Subcutaneous abdominal adipose tissue (tissue), 5 donors: Measurements from ENCODE around the gene MAGEA9B.
A peak's percentile ranks its signal among the peaks of the same experiment; 100 is the strongest.
"Not testable (repeated sequence)": the region's sequence is repeated elsewhere in the genome, so short reads cannot be mapped to it uniquely, and the experiment has no call there.

Experiments used
- H3K27ac ChIP-seq: one replicate; pipeline ENCODE4 v1.7.0; 2013; ENCODE audit warnings: low read depth, mild to moderate bottlenecking, inconsistent platforms, low read length, moderate library complexity
- H3K27me3 ChIP-seq, 5 donors: one replicate each; pipeline ENCODE4 v1.7.0; 2013; ENCODE audit warnings: low read length in 5 of 5, inconsistent platforms in 1 of 5; ENCODE audit not compliant: control insufficient read depth in 5 of 5, insufficient read depth in 4 of 5
- H3K36me3 ChIP-seq, 5 donors: one replicate each; pipeline ENCODE4 v1.7.0; 2013; ENCODE audit warnings: low read length in 5 of 5; ENCODE audit not compliant: control insufficient read depth in 5 of 5, insufficient read depth in 5 of 5
- H3K4me1 ChIP-seq, 5 donors: one replicate each; pipeline ENCODE4 v1.7.0; 2013; ENCODE audit warnings: low read length in 5 of 5, mild to moderate bottlenecking in 3 of 5, moderate library complexity in 1 of 5; ENCODE audit not compliant: control insufficient read depth in 5 of 5, insufficient read depth in 5 of 5
- H3K4me3 ChIP-seq, 5 donors: one replicate each; pipeline ENCODE4 v1.7.0; 2013; ENCODE audit warnings: low read length in 5 of 5, low read depth in 1 of 5
- H3K9ac ChIP-seq, 5 donors: one replicate each; pipeline ENCODE4 v1.7.0; 2013; ENCODE audit warnings: low read length in 5 of 5, mild to moderate bottlenecking in 4 of 5, moderate library complexity in 3 of 5
- H3K9me3 ChIP-seq, 5 donors: one replicate each; pipeline ENCODE4 v1.7.0; 2013; ENCODE audit warnings: low read length in 5 of 5; ENCODE audit not compliant: control insufficient read depth in 5 of 5
- donor health status: healthy.
- donor health status: healthy.
- donor health status: healthy.
- donor health status: healthy.
- donor health status: healthy.

Gene MAGEA9B

GRCh38 chrX:149539283-149540130, 47.8 kb downstream of the MAGEA9B start:
- Histone ChIP-seq H3K9me3 (peaks cover 0 to 4% (median 0%) of the 10 kb centered on the region in 5 donors), H3K4me3 (peak overlapping the region; percentile 56 to 68 (median 62)), H3K27me3 (no peaks in the 10 kb centered on the region), H3K27ac (no peak overlapping the region), H3K9ac (no peak overlapping the region), H3K36me3 (peaks cover 0 to 2% (median under 1%) of the 10 kb centered on the region in 5 donors), H3K4me1 (peaks cover 6 to 17% (median 9%) of the 10 kb centered on the region in 5 donors)

GRCh38 chrX:149537474-149537873, 49.8 kb downstream of the MAGEA9B start:
- H3K36me3 ChIP-seq, H3K9me3 ChIP-seq, H3K4me3 ChIP-seq, H3K9ac ChIP-seq, H3K27ac ChIP-seq, H3K27me3 ChIP-seq: not testable (repeated sequence)
- H3K4me1 ChIP-seq = peaks cover 6 to 17% (median 9%) of the 10 kb centered on the region in 5 donors

- not testable (repeated sequence) for H3K9me3 ChIP-seq, H3K4me1 ChIP-seq, H3K4me3 ChIP-seq, H3K36me3 ChIP-seq, H3K27me3 ChIP-seq, H3K9ac ChIP-seq, H3K27ac ChIP-seq
Observed at GRCh38 chrX:149534926-149535602, 52.2 kb downstream of the MAGEA9B start.

- not testable (repeated sequence) for H3K4me3 ChIP-seq, H3K27ac ChIP-seq, H3K9me3 ChIP-seq, H3K4me1 ChIP-seq, H3K27me3 ChIP-seq, H3K9ac ChIP-seq
- H3K36me3 ChIP-seq = peaks cover 0 to 12% (median 4%) of the 10 kb centered on the region in 5 donors
Observed at GRCh38 chrX:149533999-149534398, 53.3 kb downstream of the MAGEA9B start.

GRCh38 chrX:149532868-149533267, 54.4 kb downstream of the MAGEA9B start:
- H3K36me3 ChIP-seq = peaks cover 0 to 14% (median 4%) of the 10 kb centered on the region in 5 donors
- not testable (repeated sequence) for H3K4me1 ChIP-seq, H3K9ac ChIP-seq, H3K27me3 ChIP-seq, H3K9me3 ChIP-seq, H3K4me3 ChIP-seq, H3K27ac ChIP-seq
